Cardiac muscle cell (in vitro differentiated cells and primary cell): Measurements from ENCODE around the gene CFAP61. TPM values are rescaled to one million over a fixed set of nuclear protein-coding genes. Genes with fewer than 3 reads are reported as not detected.

Experiments
- DNase-seq, 2 donors: peaks; one replicate each; pipeline versions ENCODE4 v3.0.0 to v3.0.0-alpha.2; 2010 to 2017; ENCODE audit warnings: low read depth in 1 of 2, low spot score in 1 of 2
- H3K27ac ChIP-seq: fragments of 200-600 bp; sonication (generic); 2 replicates; pipeline ENCODE4 v1.5.1; 2016
- H3K27me3 ChIP-seq: fragments of 200-600 bp; sonication (generic); 2 replicates; pipeline ENCODE4 v1.6.0; 2016; ENCODE audit warnings: control low read depth
- H3K36me3 ChIP-seq: fragments of 200-600 bp; sonication (generic); 2 replicates; pipeline ENCODE4 v1.5.1; 2016; ENCODE audit warnings: control low read depth
- H3K4me1 ChIP-seq: fragments of 200-600 bp; sonication (generic); 2 replicates; pipeline ENCODE4 v1.8.1; 2017; ENCODE audit warnings: low read depth, mild to moderate bottlenecking, mixed run types
- H3K4me3 ChIP-seq: fragments of 200-600 bp; sonication (generic); 2 replicates; pipeline ENCODE4 v1.5.1; 2016; ENCODE audit warnings: mild to moderate bottlenecking
- H3K9me3 ChIP-seq: fragments of 200-600 bp; sonication (generic); 2 replicates; pipeline ENCODE4 v1.5.1; 2017; ENCODE audit warnings: low read depth, mild to moderate bottlenecking, control low read depth
- polyA plus RNA-seq: library from polyadenylated mRNA; unstranded; fragments of >200 nt; fragmentation: Nextera tagmentation; extraction: Ambion mirVana; gene quantifications from 2 replicates; pipeline ENCODE4 v1.2.1, GENCODE V29; 2016
- total RNA-seq: library from RNA; depleted of rRNA; stranded (reverse); fragments of >200 nt; gene quantifications from 2 replicates; pipeline ENCODE4 v1.2.3, GENCODE V29; 2016
- TF ChIP-seq, protein P1 (sequence below): IDR thresholded peaks from 2 replicates; pipeline ENCODE4 v1.5.1; 2012; ENCODE audit warnings: low read depth, mild to moderate bottlenecking, low read length

CFAP61 gene
- total and polyA plus RNA-seq, 2 experiments from 2014 or later: 0.44 TPM; not detected in 1

DNA sequence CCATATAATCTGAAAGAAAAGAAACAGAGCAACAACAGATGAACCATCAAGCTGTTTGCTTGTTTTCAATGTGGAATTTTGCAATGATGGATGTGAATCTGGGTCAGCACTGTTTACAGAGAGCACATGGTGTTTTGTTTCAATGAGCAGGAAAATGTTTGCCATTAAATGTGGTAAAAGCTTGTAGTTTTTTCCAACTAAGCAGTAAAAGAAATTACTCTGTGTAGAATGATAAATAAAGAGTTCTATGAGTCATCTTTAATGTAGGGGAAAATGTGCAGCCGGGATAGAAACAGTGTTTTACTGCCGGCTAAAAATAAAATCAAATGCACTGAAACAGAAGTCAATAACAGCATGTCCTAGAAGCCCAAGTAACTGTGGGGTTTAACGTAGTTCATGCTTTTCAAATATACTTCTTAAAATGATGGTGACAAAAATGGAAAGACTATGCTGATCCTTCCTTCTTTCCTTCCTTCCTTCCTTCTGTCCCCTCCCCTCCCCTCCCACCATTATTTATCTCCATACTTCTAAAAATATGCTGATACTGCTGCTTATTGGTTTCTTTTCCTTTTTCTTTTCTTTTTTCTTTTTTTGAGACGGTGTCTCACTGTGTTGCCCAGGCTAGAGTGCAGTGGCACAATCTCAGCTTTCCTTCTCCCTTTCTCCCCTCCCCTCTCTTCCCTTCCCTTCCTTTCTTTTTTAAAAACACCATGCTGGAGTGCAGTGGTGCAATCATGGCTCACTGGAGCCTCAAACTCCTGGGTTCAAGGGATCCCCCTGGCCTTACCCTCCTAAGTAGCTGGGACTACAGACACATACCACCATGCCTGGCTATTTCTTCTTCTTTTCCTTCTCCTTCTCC lies 41.5 kb upstream of the CFAP61 start:
- H3K36me3 ChIP-seq: no peaks in the 10 kb centered on the region
- peak in 1 of 2 donors; percentile 49 for DNase-seq
- no peaks in the 10 kb centered on the region for H3K27me3 ChIP-seq
- H3K4me1 ChIP-seq: peaks cover 7% of the 10 kb centered on the region
- H3K27ac ChIP-seq: no peak overlapping the region
- TF ChIP-seq, protein P1, sequence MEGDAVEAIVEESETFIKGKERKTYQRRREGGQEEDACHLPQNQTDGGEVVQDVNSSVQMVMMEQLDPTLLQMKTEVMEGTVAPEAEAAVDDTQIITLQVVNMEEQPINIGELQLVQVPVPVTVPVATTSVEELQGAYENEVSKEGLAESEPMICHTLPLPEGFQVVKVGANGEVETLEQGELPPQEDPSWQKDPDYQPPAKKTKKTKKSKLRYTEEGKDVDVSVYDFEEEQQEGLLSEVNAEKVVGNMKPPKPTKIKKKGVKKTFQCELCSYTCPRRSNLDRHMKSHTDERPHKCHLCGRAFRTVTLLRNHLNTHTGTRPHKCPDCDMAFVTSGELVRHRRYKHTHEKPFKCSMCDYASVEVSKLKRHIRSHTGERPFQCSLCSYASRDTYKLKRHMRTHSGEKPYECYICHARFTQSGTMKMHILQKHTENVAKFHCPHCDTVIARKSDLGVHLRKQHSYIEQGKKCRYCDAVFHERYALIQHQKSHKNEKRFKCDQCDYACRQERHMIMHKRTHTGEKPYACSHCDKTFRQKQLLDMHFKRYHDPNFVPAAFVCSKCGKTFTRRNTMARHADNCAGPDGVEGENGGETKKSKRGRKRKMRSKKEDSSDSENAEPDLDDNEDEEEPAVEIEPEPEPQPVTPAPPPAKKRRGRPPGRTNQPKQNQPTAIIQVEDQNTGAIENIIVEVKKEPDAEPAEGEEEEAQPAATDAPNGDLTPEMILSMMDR: no peak
- no peaks in the 10 kb centered on the region for H3K9me3 ChIP-seq
- H3K4me3 ChIP-seq: no peak overlapping the region

DNA sequence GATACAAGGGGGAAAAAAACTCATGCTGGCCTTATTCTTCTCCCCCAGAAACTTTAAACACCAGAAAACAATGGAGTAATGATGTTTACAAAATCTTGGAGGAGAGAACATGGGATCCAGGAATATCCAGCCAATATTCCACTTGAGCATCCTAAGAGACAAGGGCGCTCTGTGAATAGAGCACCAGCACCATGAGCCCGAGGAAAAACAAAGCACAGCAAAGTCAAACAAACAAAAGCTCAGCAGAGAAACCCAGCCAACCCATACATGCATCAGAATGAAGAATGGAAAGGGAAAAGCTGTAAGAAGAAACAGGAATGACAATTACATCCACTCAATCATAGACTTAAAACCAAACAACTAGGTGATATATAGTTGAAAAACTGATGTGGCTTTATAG lies 39.8 kb upstream of the CFAP61 start:
- no peak overlapping the region for H3K4me3 ChIP-seq
- H3K4me1 ChIP-seq: peaks cover 7% of the 10 kb centered on the region
- no peaks in the 10 kb centered on the region for H3K9me3 ChIP-seq
- TF ChIP-seq, protein P1: no peak
- no peak overlapping the region for H3K27ac ChIP-seq
- no peaks in the 10 kb centered on the region for H3K36me3 ChIP-seq
- no peaks in the 10 kb centered on the region for H3K27me3 ChIP-seq
- DNase-seq: no peak

DNA sequence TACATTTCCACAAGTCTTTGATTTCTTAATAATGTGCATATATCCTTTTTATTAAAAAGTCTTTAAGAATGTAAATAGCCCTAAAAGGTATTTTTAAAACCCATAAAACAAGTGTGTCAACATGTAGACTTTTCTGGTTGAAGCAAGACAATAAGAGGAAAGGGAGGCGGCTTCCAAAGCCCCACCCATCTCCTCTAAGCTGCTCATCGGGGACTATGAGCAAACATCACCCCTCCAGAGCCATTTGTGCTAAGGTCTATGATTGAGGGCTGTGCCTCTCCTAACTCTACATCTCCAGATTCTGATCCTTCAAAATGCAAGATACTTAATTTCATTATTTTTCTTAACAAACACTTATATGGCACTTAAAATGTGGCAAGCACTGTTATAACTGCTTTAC lies 37.7 kb upstream of the CFAP61 start:
- Histone ChIP-seq H3K9me3 (no peaks in the 10 kb centered on the region), H3K4me1 (peaks cover 17% of the 10 kb centered on the region), H3K27ac (no peak overlapping the region), H3K27me3 (no peaks in the 10 kb centered on the region), H3K36me3 (no peaks in the 10 kb centered on the region), H3K4me3 (no peak overlapping the region)
- no peak for DNase-seq
- TF ChIP-seq, protein P1: no peak

DNA sequence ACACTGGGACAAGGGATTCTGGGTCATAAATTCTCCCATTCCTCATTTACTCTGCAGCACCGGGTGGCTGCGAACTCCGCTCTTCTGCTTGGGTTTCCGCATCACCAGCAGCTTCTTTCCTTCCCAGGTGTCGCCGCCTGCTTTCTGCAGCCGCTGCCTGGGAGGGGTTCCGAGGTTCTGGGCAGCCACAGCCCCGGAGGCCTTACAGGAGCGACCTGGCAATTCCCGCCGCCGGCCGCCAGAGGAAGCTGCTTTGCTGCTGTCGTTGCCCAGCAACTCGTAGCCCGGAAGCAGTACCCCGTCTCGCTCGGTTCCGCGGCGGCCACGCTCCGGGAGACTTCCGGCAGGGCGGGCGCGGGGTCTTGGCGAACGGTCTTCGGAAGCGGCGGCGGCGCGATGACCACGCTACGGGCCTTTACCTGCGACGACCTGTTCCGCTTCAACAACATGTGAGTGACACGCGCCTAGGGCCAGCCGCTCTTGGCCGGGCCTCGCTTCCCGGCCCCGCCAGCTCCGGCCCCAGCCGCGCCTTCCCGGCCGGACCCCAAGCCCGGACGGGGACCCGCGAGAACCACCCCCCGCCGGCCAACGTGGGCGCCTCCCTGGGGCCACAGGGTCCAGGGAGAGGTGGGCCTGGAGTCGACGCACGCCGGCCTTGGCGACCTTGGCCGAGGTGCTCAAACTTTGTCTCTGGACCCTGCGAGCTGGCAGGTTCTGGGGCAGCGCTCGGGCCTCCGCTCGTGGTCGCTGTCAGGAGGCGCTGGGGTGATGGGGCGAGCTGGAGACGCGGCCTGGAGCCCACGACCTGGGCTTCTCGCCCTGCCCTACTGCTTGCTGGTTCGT lies 35.1 kb upstream of the CFAP61 start, which contains the start of gene NAA20:
Gene NAA20 (plus strand): TSS at position 362 of the 843 bp plus-strand sequence. CDS start 35 bp downstream, at position 397.
- no peaks in the 10 kb centered on the region for H3K27me3 ChIP-seq
- peaks cover 17% of the 10 kb centered on the region for H3K4me1 ChIP-seq
- peak; percentile 95 for DNase-seq
- peak within 1 kb of the TSS; percentile 78 for H3K27ac ChIP-seq
- H3K9me3 ChIP-seq: no peaks in the 10 kb centered on the region
- peak within 1 kb of the TSS; percentile 77 for H3K4me3 ChIP-seq
- TF ChIP-seq, protein P1: peak; percentile 60
- H3K36me3 ChIP-seq: no peaks in the 10 kb centered on the region

DNA sequence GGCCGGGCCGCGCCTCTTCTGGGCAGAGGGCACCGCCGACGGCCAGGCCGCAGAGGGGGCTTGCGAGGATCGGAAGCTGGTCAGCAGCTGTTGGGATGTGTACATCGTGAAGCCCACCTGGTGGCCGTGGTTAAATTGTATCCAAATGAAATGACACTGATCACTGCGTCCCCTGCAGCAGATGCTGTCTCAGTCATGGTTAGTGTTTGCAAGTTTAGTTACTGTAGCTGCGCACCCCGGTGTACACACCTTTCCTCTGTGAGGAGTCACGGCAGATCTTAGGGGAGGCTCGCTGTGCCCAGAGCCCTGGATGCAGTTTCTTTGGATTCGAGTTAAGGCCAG lies 34.5 kb upstream of the CFAP61 start:
- DNase-seq: no peak
- peaks cover 17% of the 10 kb centered on the region for H3K4me1 ChIP-seq
- peak overlapping the region; percentile 77 for H3K4me3 ChIP-seq
- peak overlapping the region; percentile 78 for H3K27ac ChIP-seq
- no peaks in the 10 kb centered on the region for H3K9me3 ChIP-seq
- TF ChIP-seq, protein P1: no peak
- H3K36me3 ChIP-seq: no peaks in the 10 kb centered on the region
- H3K27me3 ChIP-seq: no peaks in the 10 kb centered on the region
